ENCODE data around the gene FMO2.

Gene FMO2

DNA sequence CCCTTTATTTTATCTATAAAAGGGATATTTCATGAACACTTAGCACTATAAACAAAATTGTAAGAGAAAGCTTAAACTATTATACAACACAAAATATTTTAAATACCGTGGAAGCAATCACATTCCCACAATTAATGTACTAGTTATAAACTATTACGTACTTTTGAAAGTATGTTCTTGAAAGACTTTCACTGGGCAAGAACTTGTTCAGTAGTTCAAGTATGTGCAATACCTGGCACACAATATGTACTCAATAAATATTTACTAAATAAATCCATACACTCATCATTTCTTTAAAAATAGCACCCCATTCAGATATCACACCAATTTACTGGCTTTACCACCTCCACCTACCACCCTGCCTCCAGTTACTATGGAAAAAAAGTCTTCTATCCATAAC is 12.6 kb upstream of the FMO2 start:
- no peak overlapping the region for H3K4me3 ChIP-seq (replicated peaks in 1 of 2; ENCODE audit: low read depth in 2 of 2, low read length in 2 of 2)
- DNase-seq (ENCODE audit: low read depth in 2 of 2): no peak
- TF ChIP-seq, protein P1, sequence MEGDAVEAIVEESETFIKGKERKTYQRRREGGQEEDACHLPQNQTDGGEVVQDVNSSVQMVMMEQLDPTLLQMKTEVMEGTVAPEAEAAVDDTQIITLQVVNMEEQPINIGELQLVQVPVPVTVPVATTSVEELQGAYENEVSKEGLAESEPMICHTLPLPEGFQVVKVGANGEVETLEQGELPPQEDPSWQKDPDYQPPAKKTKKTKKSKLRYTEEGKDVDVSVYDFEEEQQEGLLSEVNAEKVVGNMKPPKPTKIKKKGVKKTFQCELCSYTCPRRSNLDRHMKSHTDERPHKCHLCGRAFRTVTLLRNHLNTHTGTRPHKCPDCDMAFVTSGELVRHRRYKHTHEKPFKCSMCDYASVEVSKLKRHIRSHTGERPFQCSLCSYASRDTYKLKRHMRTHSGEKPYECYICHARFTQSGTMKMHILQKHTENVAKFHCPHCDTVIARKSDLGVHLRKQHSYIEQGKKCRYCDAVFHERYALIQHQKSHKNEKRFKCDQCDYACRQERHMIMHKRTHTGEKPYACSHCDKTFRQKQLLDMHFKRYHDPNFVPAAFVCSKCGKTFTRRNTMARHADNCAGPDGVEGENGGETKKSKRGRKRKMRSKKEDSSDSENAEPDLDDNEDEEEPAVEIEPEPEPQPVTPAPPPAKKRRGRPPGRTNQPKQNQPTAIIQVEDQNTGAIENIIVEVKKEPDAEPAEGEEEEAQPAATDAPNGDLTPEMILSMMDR (IDR thresholded peaks at IDR 0.05; ENCODE audit: low read depth, low read length): no peak

DNA sequence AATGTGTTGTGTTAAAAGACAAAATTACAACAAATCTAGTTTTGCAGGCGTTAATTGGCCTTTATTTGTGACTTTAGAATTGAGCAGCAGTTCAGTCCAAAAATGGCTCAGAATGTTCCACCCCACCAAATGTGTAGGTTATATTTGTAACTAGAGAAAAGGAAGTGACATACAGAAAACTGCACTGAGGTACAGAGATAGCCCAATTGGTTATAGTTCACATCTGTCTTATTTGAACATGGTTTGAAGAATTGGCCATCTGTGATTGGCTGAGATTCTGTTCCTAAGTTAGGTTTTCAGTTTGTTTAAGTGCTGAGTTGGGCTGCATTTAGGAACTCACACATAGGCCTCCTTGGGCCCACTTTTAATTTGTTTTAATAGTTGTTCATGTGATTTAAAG is 12.0 kb upstream of the FMO2 start:
- TF ChIP-seq, protein P1 (IDR thresholded peaks at IDR 0.05; ENCODE audit: low read depth, low read length): no peak
- H3K4me3 ChIP-seq (replicated peaks in 1 of 2; ENCODE audit: low read depth in 2 of 2, low read length in 2 of 2): no peak overlapping the region
- DNase-seq (ENCODE audit: low read depth in 2 of 2): no peak

DNA sequence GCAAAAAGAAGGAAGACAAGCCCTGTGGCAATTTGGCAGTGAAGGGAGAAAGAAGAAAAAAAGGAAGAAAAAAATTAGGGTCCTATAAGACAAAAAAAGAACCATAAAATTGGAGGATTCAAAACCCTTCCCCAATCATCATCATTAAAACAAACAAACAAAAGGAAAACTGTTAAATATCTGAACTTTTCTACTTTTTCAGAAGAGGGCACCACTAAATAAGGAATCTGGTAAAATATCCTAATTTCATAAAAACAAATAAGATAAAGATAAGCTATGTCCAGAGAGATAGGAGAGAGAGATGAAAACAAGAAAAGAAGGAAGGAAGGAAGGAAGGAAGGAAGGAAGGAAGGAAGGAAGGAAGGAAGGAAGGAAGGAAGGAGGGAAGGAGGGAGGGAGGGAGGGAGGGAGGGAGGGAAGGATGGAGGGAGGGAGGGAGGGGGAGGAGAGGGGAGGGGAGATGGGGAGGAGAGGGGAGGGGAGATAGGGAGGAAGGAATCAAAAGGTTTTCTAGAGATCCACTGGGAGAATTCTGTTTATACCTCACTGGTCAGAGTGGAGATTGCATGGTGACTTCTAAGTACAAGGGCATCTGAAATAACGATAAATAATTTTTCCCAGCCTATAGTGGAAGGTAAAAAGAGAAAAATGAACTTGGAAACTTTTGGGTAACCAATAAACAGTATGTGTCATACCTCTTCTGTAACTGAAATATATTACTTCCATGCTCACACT is 10.4 kb upstream of the FMO2 start:
- DNase-seq (ENCODE audit: low read depth in 2 of 2): no peak
- no peak overlapping the region for H3K4me3 ChIP-seq (replicated peaks in 1 of 2; ENCODE audit: low read depth in 2 of 2, low read length in 2 of 2)
- TF ChIP-seq, protein P1 (IDR thresholded peaks at IDR 0.05; ENCODE audit: low read depth, low read length): no peak

DNA sequence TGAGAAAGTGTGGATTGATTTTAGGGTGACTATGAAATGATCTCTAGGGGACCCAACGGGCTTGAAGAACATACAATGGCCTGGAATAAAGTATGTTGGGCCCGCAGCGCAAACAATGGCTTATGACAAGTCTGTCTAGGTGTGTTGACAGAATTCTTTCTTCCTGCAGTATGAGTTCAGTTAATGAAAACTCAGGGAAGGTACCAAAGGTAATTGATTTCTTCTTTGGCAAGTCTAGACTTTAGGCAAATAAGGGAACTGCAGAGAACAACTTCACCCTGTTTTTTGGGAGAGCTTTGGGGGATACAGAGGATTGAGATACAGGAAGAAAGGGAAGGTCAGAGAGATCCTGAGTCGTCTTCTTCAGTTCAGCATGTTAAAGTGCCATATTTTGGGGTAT is 7.8 kb upstream of the FMO2 start:
- TF ChIP-seq, protein P1 (IDR thresholded peaks at IDR 0.05; ENCODE audit: low read depth, low read length): no peak

DNA sequence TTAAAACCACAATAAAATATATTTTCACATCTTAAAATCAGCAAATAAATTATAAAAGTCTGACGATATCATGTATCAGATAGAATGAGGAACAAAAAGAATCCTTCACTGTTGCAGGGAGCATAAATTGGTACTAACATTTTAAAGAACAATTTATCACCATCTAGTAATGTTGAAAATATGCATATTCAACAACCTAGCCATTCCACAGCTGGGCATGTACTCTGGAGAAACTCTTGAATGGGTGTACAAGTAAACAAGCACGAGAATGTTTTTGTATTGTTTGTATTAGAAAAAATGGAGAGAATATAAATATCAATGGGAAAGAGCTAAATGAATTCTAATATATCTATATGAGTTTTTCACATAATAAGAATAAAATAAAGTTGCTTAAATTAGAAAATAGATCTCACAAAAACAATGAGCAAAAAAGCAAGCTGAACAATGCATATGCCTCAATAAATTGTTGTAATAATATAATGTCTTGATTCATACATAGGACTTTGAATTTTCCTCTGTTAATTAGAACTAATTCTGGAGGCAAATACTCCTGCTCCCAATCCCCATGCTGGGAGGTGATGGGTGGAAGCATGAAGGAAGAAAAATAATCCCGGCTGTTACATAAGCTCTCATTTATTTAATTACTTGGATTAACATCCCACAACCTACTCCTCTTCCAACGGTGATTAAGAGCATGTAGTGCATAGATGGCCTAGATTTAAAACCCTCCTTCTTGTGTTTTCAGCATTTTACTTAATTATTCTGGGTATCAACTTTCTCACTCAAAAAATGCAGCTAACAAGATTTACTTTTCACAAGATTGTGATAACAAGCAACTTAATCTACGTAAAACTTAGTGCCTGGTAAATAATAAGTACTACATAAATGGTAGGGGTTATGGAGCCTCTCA is 5.5 kb upstream of the FMO2 start:
- DNase-seq (ENCODE audit: low read depth in 2 of 2): peak in 1 of 2 donors; percentile 51
- no peak overlapping the region for H3K4me3 ChIP-seq (replicated peaks in 1 of 2; ENCODE audit: low read depth in 2 of 2, low read length in 2 of 2)
- TF ChIP-seq, protein P1 (IDR thresholded peaks at IDR 0.05; ENCODE audit: low read depth, low read length): no peak

More for the DNA sequence above, 7.8 kb upstream of the FMO2 start:
- H3K4me3 ChIP-seq (replicated peaks in 1 of 2; ENCODE audit: low read depth in 2 of 2, low read length in 2 of 2): no peak overlapping the region
- DNase-seq (ENCODE audit: low read depth in 2 of 2): no peak

DNA sequence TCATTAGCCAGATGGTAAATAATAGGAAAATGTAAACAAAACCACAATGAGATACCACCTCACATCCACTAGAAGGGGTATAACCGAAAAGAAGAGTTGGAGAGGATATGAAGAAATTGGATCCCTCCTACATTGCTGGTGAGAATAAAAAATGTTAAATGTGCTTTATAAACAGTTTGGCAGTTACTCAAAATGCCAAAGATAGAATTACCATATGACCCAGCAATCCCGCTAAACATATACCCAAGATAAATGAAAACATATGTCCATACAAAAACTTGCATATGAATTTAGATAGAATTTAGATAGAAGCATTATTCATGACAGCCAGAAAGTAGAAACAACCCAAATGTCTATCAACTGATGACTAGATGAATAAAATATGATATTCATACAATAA is 4.4 kb upstream of the FMO2 start:
- H3K4me3 ChIP-seq (replicated peaks in 1 of 2; ENCODE audit: low read depth in 2 of 2, low read length in 2 of 2): no peak overlapping the region
- TF ChIP-seq, protein P1 (IDR thresholded peaks at IDR 0.05; ENCODE audit: low read depth, low read length): no peak
- DNase-seq (ENCODE audit: low read depth in 2 of 2): peak in 1 of 2 donors; percentile 29

Measured in cardiac fibroblast (primary cell).